ENCODE data around the gene KLHDC7B. TPM values are rescaled to one million over a fixed set of nuclear protein-coding genes. Genes with fewer than 3 reads are reported as not detected.

The KLHDC7B gene
- total and polyA plus RNA-seq, 8 donors, result 0.03 to 0.73 (median 0.07) TPM; not detected in 3

DNA sequence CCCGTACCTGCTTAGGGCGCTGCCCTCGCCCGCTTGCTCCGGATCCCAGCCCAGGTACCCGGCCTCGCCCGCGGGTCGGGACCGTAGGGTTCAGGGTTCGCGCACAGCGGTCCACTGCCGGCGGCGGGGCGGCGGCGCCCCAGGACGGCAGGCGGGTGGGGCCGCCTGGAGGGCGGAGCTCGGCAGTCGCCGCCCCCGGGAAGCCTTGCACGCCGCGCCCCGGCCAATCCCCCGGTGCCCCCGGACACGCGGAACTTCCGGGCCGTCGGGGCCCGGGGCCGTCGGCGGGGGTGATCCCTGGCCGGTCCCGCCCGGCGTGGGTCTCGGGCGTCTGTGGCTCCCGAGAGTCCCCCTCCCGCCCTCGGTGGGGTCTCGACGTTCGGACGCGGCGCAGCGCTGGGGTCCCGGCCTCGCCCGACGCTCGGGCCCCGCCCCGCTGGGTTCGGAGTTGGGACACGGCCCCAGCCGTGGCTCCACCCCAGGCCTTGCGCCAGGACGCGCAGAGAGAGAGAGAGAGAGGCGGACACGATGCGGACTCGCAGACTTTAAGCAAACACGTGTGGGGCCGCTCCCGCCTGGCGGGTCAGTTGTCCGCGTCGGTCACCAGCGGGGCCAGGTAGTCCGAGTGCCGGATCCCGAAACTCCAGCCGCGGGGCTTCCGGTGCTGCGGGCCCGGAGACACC, 15.7 kb upstream of the KLHDC7B start, which contains the start of gene TYMP:
Gene TYMP (minus strand): TSS at position 116 of the 683 bp plus-strand sequence. CDS start 303 bp downstream, outside the sequence.
- intact Hi-C loops (cut with DNase I), result no loop called here
- peak; percentile 39 to 97 (median 84) for DNase-seq
- peak; percentile 42 for ATAC-seq
- H3K36me3 ChIP-seq, result peaks cover 0 to 20% of the 10 kb centered on the region in 2 donors
- H3K4me3 ChIP-seq, result peak within 1 kb of the TSS; percentile 71 to 85
- peak within 1 kb of the TSS; percentile 99 for H3K27ac ChIP-seq
- H3K4me1 ChIP-seq, result peaks cover 6 to 63% of the 10 kb centered on the region in 2 donors
- H3K27me3 ChIP-seq, result no peaks in the 10 kb centered on the region
- H3K9me3 ChIP-seq, result no peaks in the 10 kb centered on the region
- TF ChIP-seq, protein P1, sequence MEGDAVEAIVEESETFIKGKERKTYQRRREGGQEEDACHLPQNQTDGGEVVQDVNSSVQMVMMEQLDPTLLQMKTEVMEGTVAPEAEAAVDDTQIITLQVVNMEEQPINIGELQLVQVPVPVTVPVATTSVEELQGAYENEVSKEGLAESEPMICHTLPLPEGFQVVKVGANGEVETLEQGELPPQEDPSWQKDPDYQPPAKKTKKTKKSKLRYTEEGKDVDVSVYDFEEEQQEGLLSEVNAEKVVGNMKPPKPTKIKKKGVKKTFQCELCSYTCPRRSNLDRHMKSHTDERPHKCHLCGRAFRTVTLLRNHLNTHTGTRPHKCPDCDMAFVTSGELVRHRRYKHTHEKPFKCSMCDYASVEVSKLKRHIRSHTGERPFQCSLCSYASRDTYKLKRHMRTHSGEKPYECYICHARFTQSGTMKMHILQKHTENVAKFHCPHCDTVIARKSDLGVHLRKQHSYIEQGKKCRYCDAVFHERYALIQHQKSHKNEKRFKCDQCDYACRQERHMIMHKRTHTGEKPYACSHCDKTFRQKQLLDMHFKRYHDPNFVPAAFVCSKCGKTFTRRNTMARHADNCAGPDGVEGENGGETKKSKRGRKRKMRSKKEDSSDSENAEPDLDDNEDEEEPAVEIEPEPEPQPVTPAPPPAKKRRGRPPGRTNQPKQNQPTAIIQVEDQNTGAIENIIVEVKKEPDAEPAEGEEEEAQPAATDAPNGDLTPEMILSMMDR (IDR thresholded peaks at IDR 0.05), result no peak

DNA sequence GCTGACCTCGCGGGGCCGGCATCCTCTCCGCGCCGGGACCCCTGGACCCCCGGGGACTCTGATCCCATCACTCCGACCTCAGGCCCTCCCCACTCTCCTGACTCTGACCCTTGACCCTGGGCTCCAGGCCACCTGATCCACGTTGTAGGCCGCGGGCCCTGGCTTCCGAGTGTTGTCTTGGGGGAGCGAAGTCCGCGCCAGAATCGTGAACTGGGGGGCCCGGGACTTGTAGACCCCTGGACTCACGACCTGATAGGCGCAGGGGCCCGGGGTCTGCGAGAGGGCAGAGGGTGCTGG, 15.2 kb upstream of the KLHDC7B start:
- intact Hi-C loops (cut with DNase I), result no loop called here
- Histone ChIP-seq H3K4me3 (peak overlapping the region; percentile 71 to 85), H3K27ac (peak overlapping the region; percentile 99), H3K36me3 (peaks cover 0 to 20% of the 10 kb centered on the region in 2 donors), H3K27me3 (no peaks in the 10 kb centered on the region), H3K9me3 (no peaks in the 10 kb centered on the region), H3K4me1 (peaks cover 6 to 66% of the 10 kb centered on the region in 2 donors)
- DNase-seq (no peak), ATAC-seq (peak; percentile 0)
- TF ChIP-seq, protein P1 (IDR thresholded peaks at IDR 0.05), result no peak

DNA sequence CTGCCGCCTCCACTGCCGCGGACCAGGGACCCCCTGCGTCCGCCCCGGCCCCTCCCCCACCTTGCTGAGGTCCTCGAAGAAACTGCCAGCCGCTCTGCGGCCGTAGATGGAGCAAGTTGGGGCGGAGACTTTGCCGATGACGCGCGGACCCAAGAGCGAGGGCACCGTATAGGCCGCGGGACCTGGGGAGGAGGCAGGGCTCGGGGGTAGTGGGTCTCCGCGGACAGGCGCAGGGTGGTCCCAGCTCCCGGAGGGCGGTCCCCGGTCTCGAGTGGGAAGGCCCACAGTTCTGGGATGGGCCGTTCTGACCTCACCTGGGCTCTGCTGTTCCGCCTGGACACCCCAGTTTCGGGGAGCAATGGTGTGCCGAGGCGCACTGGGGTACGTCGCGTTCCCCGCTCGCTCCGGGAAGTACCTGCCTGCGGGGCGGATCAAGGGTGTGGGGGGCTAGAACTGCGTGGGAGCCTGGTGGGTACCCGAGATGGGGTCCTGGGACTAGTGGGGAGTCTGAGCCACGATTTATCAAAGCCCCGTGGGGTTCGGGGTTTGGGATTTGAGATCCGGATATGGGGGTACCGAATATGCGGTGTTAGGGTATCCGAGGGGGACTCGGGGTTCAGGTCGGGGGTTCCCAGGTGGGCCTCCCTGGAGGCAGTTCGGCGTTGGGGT, 14.7 kb upstream of the KLHDC7B start:
- Histone ChIP-seq H3K4me1 (peaks cover 6 to 71% of the 10 kb centered on the region in 2 donors), H3K4me3 (peak overlapping the region; percentile 71 to 85), H3K27ac (peak overlapping the region; percentile 99), H3K9me3 (no peaks in the 10 kb centered on the region), H3K27me3 (no peaks in the 10 kb centered on the region), H3K36me3 (peaks cover 0 to 20% of the 10 kb centered on the region in 2 donors)
- DNase-seq (peak; percentile 54 to 99 (median 91)), ATAC-seq (peak; percentile 57)
- intact Hi-C loops (cut with DNase I), result no loop called here
- TF ChIP-seq, protein P1 (IDR thresholded peaks at IDR 0.05), result no peak

GRCh38 chr22:50531546-50531961, 14.1 kb upstream of the KLHDC7B start:
- peak; percentile 29 for ATAC-seq
- TF ChIP-seq, protein P1 (IDR thresholded peaks at IDR 0.05), result no peak
- H3K27ac ChIP-seq, result peak overlapping the region; percentile 99

More at GRCh38 chr22:50531546-50531961, 14.1 kb upstream of the KLHDC7B start:
- peak in 2 of 4 donors; percentile 78 to 94 for DNase-seq
- H3K36me3 ChIP-seq, result peaks cover 0 to 20% of the 10 kb centered on the region in 2 donors
- no peaks in the 10 kb centered on the region for H3K27me3 ChIP-seq
- no peaks in the 10 kb centered on the region for H3K9me3 ChIP-seq
- intact Hi-C loops (cut with DNase I), result no loop called here
- peak overlapping the region; percentile 71 to 85 for H3K4me3 ChIP-seq
- peaks cover 6 to 75% of the 10 kb centered on the region in 2 donors for H3K4me1 ChIP-seq

All from left lung (tissue), 10 donors.